ENCODE measurements around the gene NOL6. TPM values are rescaled to one million over a fixed set of nuclear protein-coding genes. Genes with fewer than 3 reads are reported as not detected.

Gene NOL6
- total RNA-seq, 4 donors from 2014 or later: 25.7 to 37.2 (median 27.9) TPM

- H3K4me3 ChIP-seq: no peak overlapping the region
- peaks cover 0 to 9% (median 8%) of the 10 kb centered on the region in 4 donors for H3K4me1 ChIP-seq
- TF ChIP-seq POLR2A (IDR thresholded peaks at IDR 0.05) (no peak), EP300 (IDR thresholded peaks at IDR 0.05) (no peak), CTCF (IDR thresholded peaks at IDR 0.05) (no peak)
- no peaks in the 10 kb centered on the region for H3K9me3 ChIP-seq
- WGBS, 2 donors: 76 to 84% methylated on average over 3 to 7 of the region's 7 CpGs
- no peak overlapping the region for H3K27ac ChIP-seq
- no peak for DNase-seq (ENCODE audit: low spot score in 2 of 2)
- no peaks in the 10 kb centered on the region for H3K27me3 ChIP-seq
- H3K36me3 ChIP-seq: peaks cover 0 to 97% (median 60%) of the 10 kb centered on the region in 3 donors
These were observed 6.2 kb downstream of the NOL6 start for GRCh38 chr9:33467526-33467925.

- TF ChIP-seq EP300 (IDR thresholded peaks at IDR 0.05): no peak
- TF ChIP-seq CTCF (IDR thresholded peaks at IDR 0.05): peak; percentile 85 to 94 (median 86)
- Histone ChIP-seq H3K36me3 (peaks cover 0 to 100% (median 62%) of the 10 kb centered on the region in 3 donors), H3K4me3 (no peak overlapping the region), H3K27me3 (no peaks in the 10 kb centered on the region), H3K27ac (no peak overlapping the region), H3K4me1 (peaks cover 0 to 2% (median 1%) of the 10 kb centered on the region in 4 donors), H3K9me3 (no peaks in the 10 kb centered on the region)
- DNase-seq (ENCODE audit: low spot score in 2 of 2): peak; percentile 34 to 50
- WGBS, 2 donors: 73 to 75% methylated on average over 24 of the region's 24 CpGs
These were observed 6.9 kb downstream of the NOL6 start for GRCh38 chr9:33466565-33467495.

DNA sequence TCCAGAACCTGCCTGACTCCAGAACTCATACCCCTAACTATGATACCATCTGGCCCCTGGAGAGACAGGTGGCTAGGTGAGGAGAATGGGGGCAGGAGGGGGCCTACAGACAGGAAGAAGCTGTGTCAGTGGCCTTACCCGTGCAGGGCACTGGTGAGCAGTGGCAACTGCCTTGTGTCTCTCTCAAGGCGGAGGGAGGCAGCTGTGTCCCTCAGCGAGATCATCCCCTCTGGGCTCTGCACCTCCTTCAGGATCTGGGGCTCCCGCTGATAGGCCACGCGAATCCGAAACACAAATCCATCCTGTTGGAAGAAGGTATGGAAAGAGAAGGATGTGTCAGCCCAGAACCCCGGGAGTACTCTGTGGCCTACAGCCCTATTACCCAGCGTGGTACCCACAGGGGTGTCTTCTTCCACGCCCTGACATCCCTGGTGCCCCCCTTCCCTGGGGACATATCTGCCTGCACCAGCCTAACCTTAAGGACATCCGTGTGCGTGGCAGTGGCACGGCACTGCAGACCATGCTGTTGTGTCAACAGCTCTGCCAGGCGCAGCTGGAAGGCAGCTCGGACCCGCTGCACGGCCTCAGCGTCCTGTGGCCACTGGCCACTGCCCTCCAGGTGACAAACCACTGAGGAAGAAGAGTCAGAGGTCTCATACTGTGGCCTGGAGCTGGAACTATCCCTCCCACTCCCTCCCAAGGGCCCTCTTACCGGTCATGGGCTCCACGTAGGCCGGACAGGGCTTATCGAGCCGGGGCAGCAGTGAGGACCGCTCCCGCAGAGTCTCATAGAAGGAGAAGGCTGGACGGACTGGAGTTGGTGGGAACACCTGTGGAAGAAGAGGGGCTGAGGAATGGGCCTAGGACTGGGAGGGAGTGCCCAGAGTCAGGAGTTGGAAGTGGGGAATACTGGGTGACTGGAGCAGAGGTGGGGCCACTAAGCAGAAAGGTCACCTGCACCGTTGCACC lies 7.8 kb downstream of the NOL6 start:
- no peak for DNase-seq (ENCODE audit: low spot score in 2 of 2)
- no peak overlapping the region for H3K4me3 ChIP-seq
- 91 to 93% methylated on average over 23 to 27 of the region's 27 CpGs for WGBS, 2 donors
- TF ChIP-seq CTCF (IDR thresholded peaks at IDR 0.05): no peak
- TF ChIP-seq POLR2A (IDR thresholded peaks at IDR 0.05): no peak
- TF ChIP-seq EP300 (IDR thresholded peaks at IDR 0.05): no peak
- no peaks in the 10 kb centered on the region for H3K27me3 ChIP-seq
- peaks cover 0 to 100% (median 62%) of the 10 kb centered on the region in 3 donors for H3K36me3 ChIP-seq
- no peaks in the 10 kb centered on the region for H3K9me3 ChIP-seq
- peaks cover 0 to 5% (median 0%) of the 10 kb centered on the region in 4 donors for H3K4me1 ChIP-seq
- no peak overlapping the region for H3K27ac ChIP-seq

DNA sequence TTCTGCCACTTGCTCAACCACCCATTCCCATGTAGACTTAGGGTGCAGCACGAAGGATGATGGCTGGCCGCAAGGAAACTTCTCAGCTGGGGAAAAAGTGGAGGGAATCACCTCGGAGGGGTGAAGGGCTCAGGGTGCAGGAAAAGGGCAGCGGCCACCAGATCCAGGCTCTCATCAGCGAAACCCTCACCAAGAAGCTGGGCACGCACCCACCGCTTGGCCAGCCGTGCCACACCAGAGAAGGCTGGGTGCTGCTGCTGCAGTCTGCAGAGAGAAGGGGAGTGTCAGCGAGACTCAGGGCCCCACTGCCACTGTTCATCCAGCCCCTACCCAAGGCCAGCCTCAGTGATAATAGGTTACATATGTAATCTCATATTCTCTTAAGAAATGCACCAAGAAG lies 8.6 kb downstream of the NOL6 start:
- no peak overlapping the region for H3K4me3 ChIP-seq
- no peaks in the 10 kb centered on the region for H3K27me3 ChIP-seq
- no peak overlapping the region for H3K27ac ChIP-seq
- no peaks in the 10 kb centered on the region for H3K9me3 ChIP-seq
- peaks cover 0 to 100% (median 62%) of the 10 kb centered on the region in 3 donors for H3K36me3 ChIP-seq
- WGBS, 2 donors: 94 to 95% methylated on average over 9 of the region's 9 CpGs
- peaks cover 0 to 5% (median 0%) of the 10 kb centered on the region in 4 donors for H3K4me1 ChIP-seq
- TF ChIP-seq POLR2A (IDR thresholded peaks at IDR 0.05) (no peak), CTCF (IDR thresholded peaks at IDR 0.05) (no peak), EP300 (IDR thresholded peaks at IDR 0.05) (no peak)
- DNase-seq (ENCODE audit: low spot score in 2 of 2): no peak
